ENCODE measurements around the gene KCNH4. TPM values are rescaled to one million over a fixed set of nuclear protein-coding genes. Genes with fewer than 3 reads are reported as not detected.

The KCNH4 gene
- total RNA-seq, 4 donors from 2014 or later = 0.30 TPM; not detected in 3

GRCh38 chr17:42133461-42134041 is 47.4 kb downstream of the KCNH4 start:
- Histone ChIP-seq H3K9me3 (no peaks in the 10 kb centered on the region), H3K36me3 (peaks cover 0 to 29% (median 9%) of the 10 kb centered on the region in 3 donors), H3K4me1 (peaks cover 0 to 83% (median 46%) of the 10 kb centered on the region in 4 donors), H3K4me3 (no peak overlapping the region), H3K27me3 (no peaks in the 10 kb centered on the region), H3K27ac (peak overlapping the region in 3 of 4 donors; percentile 60 to 82 (median 76))
- WGBS, 2 donors = 46 to 47% methylated on average over 4 of the region's 4 CpGs
- TF ChIP-seq EP300 (IDR thresholded peaks at IDR 0.05) = no peak
- TF ChIP-seq POLR2A (IDR thresholded peaks at IDR 0.05) = no peak
- TF ChIP-seq CTCF (IDR thresholded peaks at IDR 0.05) = no peak
- no peak for DNase-seq (ENCODE audit: low spot score in 2 of 2)

GRCh38 chr17:42132941-42133340 is 48.0 kb downstream of the KCNH4 start:
- DNase-seq (ENCODE audit: low spot score in 2 of 2) = no peak
- Histone ChIP-seq H3K9me3 (no peaks in the 10 kb centered on the region), H3K36me3 (peaks cover 0 to 35% (median 14%) of the 10 kb centered on the region in 3 donors), H3K27ac (peak overlapping the region in 3 of 4 donors; percentile 60 to 82 (median 76)), H3K4me3 (no peak overlapping the region), H3K4me1 (peaks cover 0 to 78% (median 45%) of the 10 kb centered on the region in 4 donors), H3K27me3 (no peaks in the 10 kb centered on the region)
- 18 to 22% methylated on average over 3 of the region's 3 CpGs for WGBS, 2 donors
- TF ChIP-seq EP300 (IDR thresholded peaks at IDR 0.05) (peak in 1 of 2 donors; percentile 38), CTCF (IDR thresholded peaks at IDR 0.05) (no peak)

- 47 to 48% methylated on average over 4 of the region's 4 CpGs for WGBS, 2 donors
Measured at GRCh38 chr17:42131981-42132432, 48.9 kb downstream of the KCNH4 start.

GRCh38 chr17:42131232-42131631 is 49.7 kb downstream of the KCNH4 start:
- H3K27ac ChIP-seq = peak overlapping the region in 3 of 4 donors; percentile 60 to 82 (median 76)
- WGBS, 2 donors = 95 to 96% methylated on average over 4 of the region's 4 CpGs
- H3K4me1 ChIP-seq = peaks cover 0 to 69% (median 41%) of the 10 kb centered on the region in 4 donors
- no peaks in the 10 kb centered on the region for H3K9me3 ChIP-seq
- DNase-seq (ENCODE audit: low spot score in 2 of 2) = no peak
- TF ChIP-seq EP300 (IDR thresholded peaks at IDR 0.05) = no peak
- no peak for TF ChIP-seq CTCF (IDR thresholded peaks at IDR 0.05)
- no peak overlapping the region for H3K4me3 ChIP-seq
- no peaks in the 10 kb centered on the region for H3K27me3 ChIP-seq
- H3K36me3 ChIP-seq = peaks cover 0 to 49% (median 20%) of the 10 kb centered on the region in 3 donors

More at GRCh38 chr17:42131981-42132432, 48.9 kb downstream of the KCNH4 start:
- Histone ChIP-seq H3K27me3 (no peaks in the 10 kb centered on the region), H3K27ac (peak overlapping the region in 3 of 4 donors; percentile 60 to 82 (median 76)), H3K9me3 (no peaks in the 10 kb centered on the region), H3K36me3 (peaks cover 0 to 43% (median 20%) of the 10 kb centered on the region in 3 donors), H3K4me3 (no peak overlapping the region), H3K4me1 (peaks cover 0 to 75% (median 45%) of the 10 kb centered on the region in 4 donors)
- peak in 1 of 2 donors; percentile 44 for TF ChIP-seq EP300 (IDR thresholded peaks at IDR 0.05)
- TF ChIP-seq POLR2A (IDR thresholded peaks at IDR 0.05) = no peak
- no peak for DNase-seq (ENCODE audit: low spot score in 2 of 2)

GRCh38 chr17:42130310-42130936 is 50.5 kb downstream of the KCNH4 start:
- no peak overlapping the region for H3K4me3 ChIP-seq

More at GRCh38 chr17:42130310-42130936, 50.5 kb downstream of the KCNH4 start:
- Histone ChIP-seq H3K27me3 (no peaks in the 10 kb centered on the region), H3K27ac (peak overlapping the region in 3 of 4 donors; percentile 60 to 82 (median 76)), H3K9me3 (no peaks in the 10 kb centered on the region), H3K4me1 (peaks cover 0 to 62% (median 37%) of the 10 kb centered on the region in 4 donors), H3K36me3 (peaks cover 0 to 53% (median 20%) of the 10 kb centered on the region in 3 donors)
- WGBS, 2 donors = 90 to 92% methylated on average over 16 of the region's 16 CpGs
- TF ChIP-seq POLR2A (IDR thresholded peaks at IDR 0.05) (no peak), EP300 (IDR thresholded peaks at IDR 0.05) (no peak), CTCF (IDR thresholded peaks at IDR 0.05) (no peak)
- no peak for DNase-seq (ENCODE audit: low spot score in 2 of 2)

Measured in tibial nerve (tissue), 4 donors.